GM12878 (cell line): ENCODE data around the gene MMP7.

Source experiments
- KAT2A ChIP-seq: conservative IDR thresholded peaks from 2 replicates; pipeline ENCODE4 v1.6.1; 2011; ENCODE audit warnings: low read depth, low read length; ENCODE audit not compliant: control insufficient read depth
- POLR2A ChIP-seq: IDR thresholded peaks from 2 replicates; pipeline ENCODE4 v1.6.1; 2011; ENCODE audit warnings: low read depth, mild to moderate bottlenecking, low read length
- SIN3A ChIP-seq: IDR thresholded peaks from 2 replicates; pipeline ENCODE4 v1.6.1; 2012; ENCODE audit warnings: low read depth, low read length, improper control_type of control experiment
- TCF12 ChIP-seq: IDR thresholded peaks from 2 replicates; pipeline ENCODE4 v1.6.1; 2011; ENCODE audit warnings: low read depth, mild to moderate bottlenecking, low read length
- ZNF274 ChIP-seq: IDR thresholded peaks from one replicate; pipeline ENCODE4 v1.8.0; 2011; ENCODE audit not compliant: insufficient read length, insufficient read depth
- ZSCAN29 ChIP-seq: fragments of 450-650 bp; IDR thresholded peaks from 2 replicates; pipeline ENCODE4 v1.6.1; 2017; ENCODE audit warnings: mild to moderate bottlenecking, moderate library complexity
- TF ChIP-seq, protein P1 (sequence below): fragments of 450-650 bp; IDR thresholded peaks from 2 replicates; pipeline ENCODE4 v1.6.1; 2018; ENCODE audit warnings: mild to moderate bottlenecking, low read depth, moderate library complexity; ENCODE audit not compliant: partially characterized antibody
- TF ChIP-seq, protein P2 (sequence below), 3 experiments: IDR thresholded peaks in 2 of 3; conservative IDR thresholded peaks in 1 of 3; 2 replicates each; pipeline ENCODE4 v1.5.1; 2011; ENCODE audit warnings: low read depth in 3 of 3, low read length in 3 of 3, mild to moderate bottlenecking in 3 of 3, control low read depth in 2 of 3, moderate library complexity in 2 of 3, inconsistent platforms in 1 of 3, mixed read lengths in 1 of 3; ENCODE audit not compliant: control insufficient read depth in 2 of 3, insufficient read depth in 1 of 3; ENCODE audit errors: extremely low read depth in 1 of 3

DNA sequence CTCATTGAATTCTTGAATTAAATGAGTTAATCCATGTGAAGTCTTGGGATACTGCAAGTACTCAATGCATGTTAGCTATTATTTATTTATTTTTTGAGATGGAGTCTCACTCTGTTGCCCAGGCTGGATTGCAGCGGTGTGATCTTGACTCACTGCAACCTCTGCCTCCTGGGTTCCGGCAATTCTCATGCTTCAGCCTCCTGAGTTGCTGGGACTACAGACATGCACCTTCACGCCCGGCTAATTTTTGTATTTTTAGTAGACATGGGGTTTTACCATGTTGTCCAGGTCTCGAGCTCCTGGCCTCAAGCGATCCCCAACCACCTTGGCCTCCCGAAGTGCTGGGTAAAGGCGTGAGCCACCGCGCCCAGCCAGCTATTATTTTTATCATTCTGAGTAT, 9.4 kb downstream of the MMP7 start:
- TF ChIP-seq TCF12 (no peak), POLR2A (no peak), KAT2A (no peak), ZNF274 (no peak), ZSCAN29 (no peak), SIN3A (no peak)
- TF ChIP-seq, protein P1, sequence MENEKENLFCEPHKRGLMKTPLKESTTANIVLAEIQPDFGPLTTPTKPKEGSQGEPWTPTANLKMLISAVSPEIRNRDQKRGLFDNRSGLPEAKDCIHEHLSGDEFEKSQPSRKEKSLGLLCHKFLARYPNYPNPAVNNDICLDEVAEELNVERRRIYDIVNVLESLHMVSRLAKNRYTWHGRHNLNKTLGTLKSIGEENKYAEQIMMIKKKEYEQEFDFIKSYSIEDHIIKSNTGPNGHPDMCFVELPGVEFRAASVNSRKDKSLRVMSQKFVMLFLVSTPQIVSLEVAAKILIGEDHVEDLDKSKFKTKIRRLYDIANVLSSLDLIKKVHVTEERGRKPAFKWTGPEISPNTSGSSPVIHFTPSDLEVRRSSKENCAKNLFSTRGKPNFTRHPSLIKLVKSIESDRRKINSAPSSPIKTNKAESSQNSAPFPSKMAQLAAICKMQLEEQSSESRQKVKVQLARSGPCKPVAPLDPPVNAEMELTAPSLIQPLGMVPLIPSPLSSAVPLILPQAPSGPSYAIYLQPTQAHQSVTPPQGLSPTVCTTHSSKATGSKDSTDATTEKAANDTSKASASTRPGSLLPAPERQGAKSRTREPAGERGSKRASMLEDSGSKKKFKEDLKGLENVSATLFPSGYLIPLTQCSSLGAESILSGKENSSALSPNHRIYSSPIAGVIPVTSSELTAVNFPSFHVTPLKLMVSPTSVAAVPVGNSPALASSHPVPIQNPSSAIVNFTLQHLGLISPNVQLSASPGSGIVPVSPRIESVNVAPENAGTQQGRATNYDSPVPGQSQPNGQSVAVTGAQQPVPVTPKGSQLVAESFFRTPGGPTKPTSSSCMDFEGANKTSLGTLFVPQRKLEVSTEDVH = no peak
- TF ChIP-seq, protein P2, sequence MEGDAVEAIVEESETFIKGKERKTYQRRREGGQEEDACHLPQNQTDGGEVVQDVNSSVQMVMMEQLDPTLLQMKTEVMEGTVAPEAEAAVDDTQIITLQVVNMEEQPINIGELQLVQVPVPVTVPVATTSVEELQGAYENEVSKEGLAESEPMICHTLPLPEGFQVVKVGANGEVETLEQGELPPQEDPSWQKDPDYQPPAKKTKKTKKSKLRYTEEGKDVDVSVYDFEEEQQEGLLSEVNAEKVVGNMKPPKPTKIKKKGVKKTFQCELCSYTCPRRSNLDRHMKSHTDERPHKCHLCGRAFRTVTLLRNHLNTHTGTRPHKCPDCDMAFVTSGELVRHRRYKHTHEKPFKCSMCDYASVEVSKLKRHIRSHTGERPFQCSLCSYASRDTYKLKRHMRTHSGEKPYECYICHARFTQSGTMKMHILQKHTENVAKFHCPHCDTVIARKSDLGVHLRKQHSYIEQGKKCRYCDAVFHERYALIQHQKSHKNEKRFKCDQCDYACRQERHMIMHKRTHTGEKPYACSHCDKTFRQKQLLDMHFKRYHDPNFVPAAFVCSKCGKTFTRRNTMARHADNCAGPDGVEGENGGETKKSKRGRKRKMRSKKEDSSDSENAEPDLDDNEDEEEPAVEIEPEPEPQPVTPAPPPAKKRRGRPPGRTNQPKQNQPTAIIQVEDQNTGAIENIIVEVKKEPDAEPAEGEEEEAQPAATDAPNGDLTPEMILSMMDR (IDR thresholded peaks at IDR 0.05 in 2 of 3, conservative IDR thresholded peaks at IDR 0.05 in 1 of 3; ENCODE audit: control insufficient read depth in 2 of 3, extremely low read depth in 1 of 3, insufficient read depth in 1 of 3, low read depth in 3 of 3, low read length in 3 of 3) = no peak
